GM12891 (cell line): ENCODE measurements around the gene FAM193A.

ENCODE experiments used
- PAX5 ChIP-seq: IDR thresholded peaks from 2 replicates; pipeline ENCODE4 v1.6.1; 2011; ENCODE audit warnings: low read length, moderate library complexity, mild to moderate bottlenecking; ENCODE audit not compliant: insufficient read depth, severe bottlenecking
- POLR2A ChIP-seq: IDR thresholded peaks from 2 replicates; pipeline ENCODE4 v1.6.1; 2011; ENCODE audit warnings: low read depth, low read length, control low read depth
- POLR2AphosphoS5 ChIP-seq: IDR thresholded peaks from 2 replicates; pipeline ENCODE4 v1.6.1; 2011; ENCODE audit warnings: low read depth, low read length, control low read depth
- POU2F2 ChIP-seq: IDR thresholded peaks from 2 replicates; pipeline ENCODE4 v1.6.1; 2011; ENCODE audit warnings: low read depth, mild to moderate bottlenecking, control low read depth, low read length, moderate library complexity
- SPI1 ChIP-seq: IDR thresholded peaks from 2 replicates; pipeline ENCODE4 v1.6.1; 2011; ENCODE audit warnings: low read depth, low read length, control low read depth
- TAF1 ChIP-seq: IDR thresholded peaks from 2 replicates; pipeline ENCODE4 v1.6.1; 2011; ENCODE audit warnings: low read depth, low read length, control low read depth

DNA sequence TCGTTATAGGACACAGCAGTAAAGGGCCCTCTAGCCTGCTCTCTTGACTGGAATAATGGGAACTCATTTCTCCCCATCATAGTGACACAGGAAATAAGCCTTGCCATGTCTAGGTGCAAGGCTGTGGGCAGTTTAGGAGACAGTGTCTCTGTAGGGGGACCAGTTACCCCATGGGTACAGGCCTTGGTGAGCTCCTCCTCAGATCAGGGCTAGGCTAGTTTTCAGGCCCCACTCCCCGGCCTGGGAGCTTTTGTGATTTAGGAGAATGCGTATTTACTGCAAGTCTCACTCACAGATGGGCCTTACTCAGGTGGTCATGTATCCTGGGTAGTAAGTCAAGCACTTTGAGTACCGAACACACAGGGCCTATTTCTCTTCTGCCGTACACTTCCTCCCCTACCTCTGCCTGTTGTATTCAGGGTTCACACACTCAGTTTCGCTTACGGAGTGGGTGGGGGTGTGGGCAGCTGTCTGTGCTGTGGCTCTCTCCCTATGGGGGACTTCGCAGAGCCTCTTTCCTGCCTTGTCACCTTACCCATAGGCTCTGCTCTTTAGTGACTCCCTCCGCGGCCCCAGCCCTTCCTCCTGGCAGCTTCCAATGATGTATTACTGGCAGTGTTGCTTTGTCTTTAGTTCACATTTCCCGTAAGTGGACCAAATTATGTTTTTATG, 34.2 kb downstream of the FAM193A start:
- TF ChIP-seq POLR2AphosphoS5 (peak; percentile 64), POLR2A (peak; percentile 60; the same call in 1 of the 2 replicates), POU2F2 (no peak), SPI1 (peak; percentile 84), TAF1 (no peak), PAX5 (no peak)
